Measurements from ENCODE around the gene STK17B. TPM values are rescaled to one million over a fixed set of nuclear protein-coding genes. Genes with fewer than 3 reads are reported as not detected.

STK17B gene
- total and polyA plus RNA-seq, 2 of the 13 experiments (the other 11 are each of a cell fraction or from before 2014, with no cell fraction given): 1.6 to 4.5 TPM

- TF ChIP-seq MAX (IDR thresholded peaks at IDR 0.05) (peak; percentile 85), FOXK2 (IDR thresholded peaks at IDR 0.05) (no peak), ASH2L (IDR thresholded peaks at IDR 0.05; ENCODE audit: insufficient read length, low read depth, low read length) (peak; percentile 95), ZNF777 (CRISPR knock-in tag; IDR thresholded peaks at IDR 0.05) (peak; percentile 88), SIX1 (CRISPR knock-in tag; IDR thresholded peaks at IDR 0.05; ENCODE audit: borderline replicate concordance) (no peak), HDAC1 (CRISPR knock-in tag; IDR thresholded peaks at IDR 0.05) (peak; percentile 68; the same call in 1 of the 2 replicates), ZNF354B (CRISPR knock-in tag; IDR thresholded peaks at IDR 0.05) (no peak), ZNF343 (CRISPR knock-in tag; IDR thresholded peaks at IDR 0.05) (no peak; the same call in 1 of the 2 replicates), IRF2 (CRISPR knock-in tag; IDR thresholded peaks at IDR 0.05) (no peak; the same call in 1 of the 2 replicates), XBP1 (CRISPR knock-in tag; IDR thresholded peaks at IDR 0.05) (no peak), POLR2A (IDR thresholded peaks at IDR 0.05; ENCODE audit: insufficient read depth in 1 of 2, low read depth in 2 of 2, low read length in 2 of 2) (peak; percentile 81 to 92), SKI (IDR thresholded peaks at IDR 0.05; ENCODE audit: partially characterized antibody) (peak; percentile 69), SOX13 (IDR thresholded peaks at IDR 0.05) (no peak), SOX13 (CRISPR knock-in tag; conservative IDR thresholded peaks at IDR 0.05 in 1 of 2, IDR thresholded peaks at IDR 0.05 in 1 of 2) (peak in 1 of 2 experiments; percentile 33; a peak in 1 of 4 replicates), MXI1 (IDR thresholded peaks at IDR 0.05; ENCODE audit: borderline replicate concordance, low read depth, low read length) (peak; percentile 57; the same call in 1 of the 3 replicates), ZNF292 (CRISPR knock-in tag; IDR thresholded peaks at IDR 0.05; ENCODE audit: borderline replicate concordance, low read depth) (no peak; the same call in 1 of the 2 replicates), ATRX (CRISPR knock-in tag; IDR thresholded peaks at IDR 0.05; ENCODE audit: borderline replicate concordance) (no peak), ZFP62 (CRISPR knock-in tag; IDR thresholded peaks at IDR 0.05) (no peak), PRDM10 (CRISPR knock-in tag; IDR thresholded peaks at IDR 0.05; ENCODE audit: low read depth) (no peak), HMG20B (CRISPR knock-in tag; conservative IDR thresholded peaks at IDR 0.05) (no peak), ZNF367 (CRISPR knock-in tag; IDR thresholded peaks at IDR 0.05; ENCODE audit: borderline replicate concordance) (peak; percentile 86; the same call in 1 of the 2 replicates), NAIF1 (CRISPR knock-in tag; IDR thresholded peaks at IDR 0.05; ENCODE audit: borderline replicate concordance) (no peak), SMARCE1 (IDR thresholded peaks at IDR 0.05; ENCODE audit: borderline replicate concordance) (no peak), ZNF713 (CRISPR knock-in tag; IDR thresholded peaks at IDR 0.05) (peak; percentile 70; the same call in 1 of the 2 replicates), GATAD1 (CRISPR knock-in tag; IDR thresholded peaks at IDR 0.05) (peak; percentile 52; the same call in 1 of the 2 replicates), ZNF333 (CRISPR knock-in tag; IDR thresholded peaks at IDR 0.05; ENCODE audit: borderline replicate concordance) (no peak)
Observed at GRCh38 chr2:196171248-196171871, at the start of gene STK17B (continued).

Data from HepG2 (cell line).